ENCODE data around the gene NUDT8. TPM values are rescaled to one million over a fixed set of nuclear protein-coding genes. Genes with fewer than 3 reads are reported as not detected.

The NUDT8 gene
- total and polyA plus RNA-seq, 5 donors, result 45.6 to 121 (median 83.3) TPM

DNA sequence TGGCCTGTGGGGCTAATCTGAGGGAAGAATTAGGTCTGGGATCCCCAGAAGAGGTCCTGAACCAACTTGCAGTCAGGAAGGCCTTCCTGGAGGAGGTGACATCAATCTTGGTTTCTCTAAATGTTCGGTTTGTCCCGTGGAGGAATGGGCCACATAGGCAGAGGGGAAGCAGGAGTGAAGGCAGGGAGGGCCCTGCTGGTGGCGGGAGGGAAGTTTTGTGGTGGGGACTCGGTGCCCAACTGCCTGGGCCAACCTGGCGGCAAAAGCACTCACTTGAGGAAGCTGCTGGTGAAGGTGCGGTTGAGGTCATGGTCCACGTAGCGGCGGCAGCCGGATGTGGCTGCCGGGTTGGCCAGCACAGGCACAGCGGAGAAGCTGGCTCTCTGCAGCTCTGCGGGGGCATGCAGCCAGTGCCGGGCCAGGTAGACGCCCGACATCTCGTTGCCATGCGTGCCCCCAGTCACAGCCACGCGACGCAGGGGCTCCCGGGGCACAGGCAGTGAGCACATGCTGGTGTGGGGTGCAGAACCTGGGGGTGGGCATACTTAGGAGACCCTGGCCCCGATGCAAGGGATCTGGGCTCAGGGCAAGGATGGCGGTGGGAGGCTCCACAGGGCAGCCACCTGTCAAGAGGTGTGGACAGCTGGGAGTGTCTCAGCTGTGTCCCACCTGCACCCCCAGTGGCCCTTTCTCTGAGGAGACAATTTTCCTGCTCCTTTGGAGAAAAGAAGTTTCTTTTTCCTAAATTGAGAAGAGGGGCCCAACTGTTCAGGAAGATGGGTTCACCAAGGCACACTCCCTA is 17.0 kb upstream of the NUDT8 start:
- intact Hi-C loops (cut with DNase I), result no loop called here
- Histone ChIP-seq H3K27ac (ENCODE audit: low read length) (no peak overlapping the region), H3K27me3 (ENCODE audit: control insufficient read depth, insufficient read depth) (no peaks in the 10 kb centered on the region), H3K9me3 (ENCODE audit: control insufficient read depth, low read length) (no peaks in the 10 kb centered on the region), H3K4me3 (ENCODE audit: low read length) (no peak overlapping the region), H3K4me1 (ENCODE audit: control insufficient read depth, insufficient read depth, low read length) (no peaks in the 10 kb centered on the region)
- WGBS, result 77% methylated on average over 24 of the region's 24 CpGs
- DNase-seq (peak in 1 of 3 donors; percentile 50), ATAC-seq (peak in 1 of 2 donors; percentile 15)

DNA sequence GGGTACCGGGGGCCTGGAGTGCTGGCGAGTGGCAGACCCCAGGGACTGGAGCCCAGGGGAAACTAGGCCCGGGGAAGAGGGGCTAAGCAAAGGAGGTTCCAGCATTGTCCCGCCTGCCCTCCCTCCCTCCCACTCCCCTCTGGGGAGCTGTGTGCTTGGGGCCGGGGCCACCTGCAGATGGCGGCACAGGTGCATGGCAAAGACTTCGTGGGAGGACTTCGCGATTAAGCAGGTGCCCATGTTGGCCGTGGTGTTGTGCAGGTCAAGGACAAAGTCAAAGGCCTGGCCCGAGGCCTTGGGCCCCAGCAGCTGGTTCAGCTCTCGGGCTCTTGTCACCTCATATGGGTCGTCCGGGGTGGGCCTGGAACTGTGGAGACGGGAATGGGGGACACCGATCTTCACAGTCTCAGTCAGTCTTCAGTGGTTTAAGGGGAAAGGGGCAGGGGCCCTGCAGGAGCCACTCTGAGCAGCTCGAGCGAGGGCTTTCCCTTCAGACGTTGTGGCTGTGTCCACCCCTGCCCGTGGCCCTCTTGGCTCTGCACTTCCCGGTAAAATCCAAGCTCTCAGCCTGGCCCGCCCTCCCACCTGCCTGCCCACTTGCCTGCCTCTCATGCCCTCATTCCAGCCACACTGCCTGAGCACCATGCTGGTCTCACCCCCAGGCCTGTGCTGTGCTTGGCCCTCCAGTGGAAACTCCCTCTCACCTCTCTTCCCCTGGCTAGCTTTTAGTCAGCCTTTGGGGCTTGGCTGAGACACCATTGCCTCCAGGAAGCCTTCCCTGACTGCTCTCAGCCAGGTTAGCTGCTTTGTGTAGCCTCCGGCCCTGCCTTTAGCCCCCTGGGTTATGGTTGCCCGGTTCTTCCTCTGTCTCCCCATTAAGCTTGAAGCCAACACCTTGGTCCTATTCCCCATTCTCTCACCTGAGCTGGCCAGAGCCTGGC is 16.1 kb upstream of the NUDT8 start:
- H3K4me1 ChIP-seq (ENCODE audit: control insufficient read depth, insufficient read depth, low read length), result no peaks in the 10 kb centered on the region
- ATAC-seq (no peak), DNase-seq (peak in 1 of 3 donors; percentile 33)
- H3K27ac ChIP-seq (ENCODE audit: low read length), result no peak overlapping the region
- H3K4me3 ChIP-seq (ENCODE audit: low read length), result no peak overlapping the region
- 77% methylated on average over 24 of the region's 24 CpGs for WGBS
- H3K9me3 ChIP-seq (ENCODE audit: control insufficient read depth, low read length), result no peaks in the 10 kb centered on the region
- no peaks in the 10 kb centered on the region for H3K27me3 ChIP-seq (ENCODE audit: control insufficient read depth, insufficient read depth)
- intact Hi-C loops (cut with DNase I), result no loop called here

DNA sequence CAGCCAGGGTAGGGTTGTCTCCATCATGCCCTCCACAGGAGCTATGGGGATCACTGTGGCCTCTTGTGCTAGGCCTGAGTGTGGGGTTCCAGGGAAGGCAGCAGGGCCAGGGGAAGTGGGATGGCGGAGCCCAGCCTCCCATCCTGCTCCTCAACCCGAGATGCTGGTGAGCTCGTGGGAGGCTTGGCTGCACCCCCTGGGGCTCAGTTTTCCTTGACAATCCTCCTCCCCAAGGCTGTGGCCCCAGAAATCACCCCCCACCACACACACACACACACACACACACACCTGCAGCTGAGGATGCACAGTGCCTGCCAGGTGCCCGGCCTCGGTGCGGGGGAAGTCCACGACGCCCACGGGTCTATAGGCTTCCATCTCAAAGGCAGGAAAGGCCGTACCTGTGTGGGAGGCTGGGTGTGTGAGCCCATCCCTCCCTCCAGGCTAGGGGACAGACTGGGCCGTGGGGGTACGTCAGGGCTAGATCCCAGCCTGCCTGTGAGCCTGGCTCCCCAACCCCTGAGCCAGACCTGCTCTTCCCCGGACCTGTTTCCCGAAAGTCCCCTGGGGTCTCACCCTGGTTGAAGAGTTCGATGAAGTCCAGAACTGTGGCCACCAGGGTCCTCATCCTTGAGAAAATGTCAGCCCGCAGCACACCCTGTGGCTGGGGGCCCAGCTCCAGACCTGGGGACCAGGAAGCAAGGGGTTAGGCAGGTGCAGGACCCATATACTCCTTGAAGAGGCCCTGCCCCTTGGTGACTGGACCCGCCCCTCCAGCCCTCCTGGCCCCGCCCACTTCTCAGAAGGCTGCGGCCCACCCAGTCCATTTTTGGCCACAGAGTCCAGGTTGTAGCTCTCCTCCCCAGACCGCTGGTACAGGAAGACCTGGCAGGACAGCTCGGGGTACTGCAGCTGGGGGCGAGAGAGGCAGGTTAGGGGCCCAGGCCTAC is 15.0 kb upstream of the NUDT8 start:
- no peak overlapping the region for H3K27ac ChIP-seq (ENCODE audit: low read length)
- H3K4me1 ChIP-seq (ENCODE audit: control insufficient read depth, insufficient read depth, low read length), result no peaks in the 10 kb centered on the region
- no peaks in the 10 kb centered on the region for H3K9me3 ChIP-seq (ENCODE audit: control insufficient read depth, low read length)
- no peak for DNase-seq
- 88% methylated on average over 22 of the region's 22 CpGs for whole genome bisulfite sequencing
- no peak for ATAC-seq
- intact Hi-C loops (cut with DNase I), result no loop called here
- H3K4me3 ChIP-seq (ENCODE audit: low read length), result no peak overlapping the region
- H3K27me3 ChIP-seq (ENCODE audit: control insufficient read depth, insufficient read depth), result no peaks in the 10 kb centered on the region

DNA sequence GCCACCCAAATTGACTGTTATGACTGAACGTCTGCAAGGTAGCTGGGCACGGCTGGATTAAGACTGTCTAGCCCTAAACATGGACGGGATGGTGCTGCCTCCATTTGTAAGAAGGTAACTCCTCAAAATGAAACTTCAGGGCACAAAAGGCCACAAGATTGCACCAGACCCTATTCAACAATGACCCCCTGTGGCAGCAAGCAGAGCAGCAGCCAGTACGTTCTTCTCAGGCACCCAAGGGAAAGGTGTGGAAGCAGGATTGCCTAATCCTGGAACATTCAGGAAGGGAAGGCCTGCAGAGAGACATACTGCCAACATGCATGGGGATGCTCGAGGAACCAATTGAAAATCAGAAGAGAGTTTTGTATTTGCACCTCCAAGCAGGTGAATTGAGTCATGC is 14.3 kb upstream of the NUDT8 start:
- Histone ChIP-seq H3K9me3 (ENCODE audit: control insufficient read depth, low read length) (no peaks in the 10 kb centered on the region), H3K27me3 (ENCODE audit: control insufficient read depth, insufficient read depth) (no peaks in the 10 kb centered on the region), H3K4me3 (ENCODE audit: low read length) (no peak overlapping the region), H3K27ac (ENCODE audit: low read length) (no peak overlapping the region), H3K4me1 (ENCODE audit: control insufficient read depth, insufficient read depth, low read length) (no peaks in the 10 kb centered on the region)
- intact Hi-C loops (cut with DNase I), result no loop called here
- ATAC-seq (no peak), DNase-seq (no peak)
- 82% methylated on average over 5 of the region's 5 CpGs for WGBS

DNA sequence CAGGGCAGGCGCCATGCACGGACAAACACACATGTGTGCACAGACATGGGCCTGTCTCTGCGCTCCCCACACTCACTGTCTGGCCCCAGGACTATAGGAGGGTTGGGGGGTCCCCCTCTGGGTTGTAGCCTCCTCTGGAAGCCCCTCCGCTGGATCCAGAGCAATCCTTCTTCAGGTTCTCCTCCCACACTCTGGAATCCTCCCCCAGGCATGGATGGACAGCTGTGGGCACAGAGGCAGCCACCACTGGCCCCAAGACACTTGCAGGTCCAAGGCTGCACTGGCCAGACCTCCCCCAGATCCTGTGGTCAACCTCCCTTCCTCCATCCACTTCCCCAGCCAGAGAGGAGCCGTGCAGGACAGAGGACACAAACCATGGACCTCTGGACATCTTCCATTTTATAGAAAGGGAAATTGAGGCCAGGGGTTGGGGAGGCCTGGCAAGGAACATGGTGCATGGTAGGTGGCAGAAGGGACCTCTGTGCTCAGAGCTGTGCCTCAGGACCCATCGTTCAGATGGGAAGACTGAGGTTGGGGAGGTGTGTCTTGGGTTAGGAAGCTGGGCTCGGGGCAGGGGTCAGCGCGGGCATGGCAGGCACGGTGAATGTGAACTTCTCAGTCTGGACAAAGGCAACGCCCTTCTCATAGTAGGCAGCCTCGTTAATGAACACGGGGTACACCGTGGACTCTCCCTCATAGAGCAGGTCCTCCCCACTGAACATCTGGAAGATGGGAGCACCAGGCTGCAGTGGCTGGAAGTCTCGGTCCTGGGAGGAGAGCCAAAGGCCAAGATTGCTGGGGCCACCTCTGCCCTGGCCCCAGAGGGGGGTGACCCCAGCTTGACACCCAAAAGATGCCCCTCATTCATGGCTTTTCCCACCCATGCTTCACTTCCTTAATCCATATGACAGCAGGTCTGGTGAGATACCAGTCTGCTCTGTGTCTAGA is 12.7 kb upstream of the NUDT8 start:
- Histone ChIP-seq H3K9me3 (ENCODE audit: control insufficient read depth, low read length) (no peaks in the 10 kb centered on the region), H3K27ac (ENCODE audit: low read length) (no peak overlapping the region), H3K4me3 (ENCODE audit: low read length) (no peak overlapping the region), H3K4me1 (ENCODE audit: control insufficient read depth, insufficient read depth, low read length) (no peaks in the 10 kb centered on the region), H3K27me3 (ENCODE audit: control insufficient read depth, insufficient read depth) (no peaks in the 10 kb centered on the region)
- 88% methylated on average over 15 of the region's 15 CpGs for WGBS
- ATAC-seq, result no peak
- intact Hi-C loops (cut with DNase I), result no loop called here
- DNase-seq, result no peak

DNA sequence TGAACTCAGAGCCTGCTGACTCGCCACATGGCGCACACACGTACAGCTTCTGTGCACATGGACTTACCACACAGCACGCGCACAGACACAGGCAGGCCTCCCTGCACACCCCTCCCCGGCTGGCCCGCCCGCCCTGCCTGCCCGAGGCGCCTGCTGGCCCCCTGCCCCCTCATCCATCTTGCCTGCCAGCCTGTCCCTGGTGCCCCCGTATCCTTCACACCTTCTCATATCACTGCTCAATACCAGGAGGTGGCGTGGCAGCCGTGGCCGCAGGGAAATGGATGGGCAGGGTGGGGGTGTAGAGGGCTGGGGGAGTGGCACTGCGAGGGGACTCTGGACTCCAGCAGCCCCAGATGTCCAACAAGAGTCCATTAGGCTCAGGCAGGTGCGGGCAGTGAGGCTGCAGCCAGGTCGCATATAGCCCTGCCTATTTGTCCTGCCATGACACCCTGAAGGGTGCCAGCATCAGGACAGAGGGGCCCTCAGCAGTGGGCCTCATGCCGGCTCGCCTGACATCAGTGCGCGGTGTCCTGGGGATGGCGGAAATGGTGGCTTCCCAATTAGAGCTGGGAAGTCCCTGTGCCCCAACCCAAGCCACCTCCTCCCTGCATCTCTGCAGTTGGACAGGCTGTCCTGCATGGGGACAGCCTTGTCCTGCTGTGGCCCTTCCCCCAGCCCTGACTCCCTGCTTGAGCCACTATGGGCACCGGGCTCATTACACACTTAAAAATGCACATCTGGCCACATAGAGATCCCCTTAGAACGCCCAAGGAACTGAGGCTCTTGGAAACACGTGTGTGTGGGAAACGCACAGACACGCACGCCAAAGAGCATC is 11.8 kb upstream of the NUDT8 start:
- Histone ChIP-seq H3K27me3 (ENCODE audit: control insufficient read depth, insufficient read depth) (no peaks in the 10 kb centered on the region), H3K4me3 (ENCODE audit: low read length) (no peak overlapping the region), H3K4me1 (ENCODE audit: control insufficient read depth, insufficient read depth, low read length) (no peaks in the 10 kb centered on the region), H3K9me3 (ENCODE audit: control insufficient read depth, low read length) (no peaks in the 10 kb centered on the region), H3K27ac (ENCODE audit: low read length) (no peak overlapping the region)
- DNase-seq (peak in 1 of 3 donors; percentile 47), ATAC-seq (no peak)
- WGBS, result 76% methylated on average over 28 of the region's 28 CpGs
- intact Hi-C loops (cut with DNase I), result no loop called here

DNA sequence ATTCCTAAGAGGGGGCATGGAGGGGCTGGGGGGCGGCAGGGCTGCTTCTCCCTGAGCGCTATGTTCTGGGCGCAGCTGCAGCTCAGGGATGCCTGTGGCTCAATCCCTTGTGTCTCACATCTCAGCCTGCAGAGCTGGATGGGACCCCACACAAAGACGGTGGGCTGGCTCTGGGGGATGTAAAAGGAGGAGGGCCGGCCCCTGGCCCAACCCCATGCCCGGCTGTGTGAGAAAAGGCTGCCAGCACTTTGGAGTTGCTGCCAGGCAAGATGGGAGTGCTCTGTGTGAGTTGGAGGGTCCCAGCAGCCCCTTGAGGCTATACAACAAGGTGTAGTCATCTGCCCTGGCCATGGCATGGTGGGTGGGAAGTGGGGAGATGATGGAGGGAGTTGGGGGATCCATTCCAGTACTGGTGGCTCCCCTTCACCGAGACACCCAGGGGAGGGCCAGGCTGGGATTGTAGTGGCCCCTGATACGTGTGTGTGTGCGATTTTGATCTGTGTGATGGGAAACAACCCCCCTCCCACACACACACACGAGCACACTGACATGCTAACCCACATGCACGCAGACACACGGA is 11.1 kb upstream of the NUDT8 start:
- no peaks in the 10 kb centered on the region for H3K27me3 ChIP-seq (ENCODE audit: control insufficient read depth, insufficient read depth)
- H3K9me3 ChIP-seq (ENCODE audit: control insufficient read depth, low read length), result no peaks in the 10 kb centered on the region
- no peak overlapping the region for H3K4me3 ChIP-seq (ENCODE audit: low read length)
- H3K4me1 ChIP-seq (ENCODE audit: control insufficient read depth, insufficient read depth, low read length), result no peaks in the 10 kb centered on the region
- 72% methylated on average over 12 of the region's 12 CpGs for WGBS
- ATAC-seq (no peak), DNase-seq (no peak)
- intact Hi-C loops (cut with DNase I), result no loop called here
- no peak overlapping the region for H3K27ac ChIP-seq (ENCODE audit: low read length)

DNA sequence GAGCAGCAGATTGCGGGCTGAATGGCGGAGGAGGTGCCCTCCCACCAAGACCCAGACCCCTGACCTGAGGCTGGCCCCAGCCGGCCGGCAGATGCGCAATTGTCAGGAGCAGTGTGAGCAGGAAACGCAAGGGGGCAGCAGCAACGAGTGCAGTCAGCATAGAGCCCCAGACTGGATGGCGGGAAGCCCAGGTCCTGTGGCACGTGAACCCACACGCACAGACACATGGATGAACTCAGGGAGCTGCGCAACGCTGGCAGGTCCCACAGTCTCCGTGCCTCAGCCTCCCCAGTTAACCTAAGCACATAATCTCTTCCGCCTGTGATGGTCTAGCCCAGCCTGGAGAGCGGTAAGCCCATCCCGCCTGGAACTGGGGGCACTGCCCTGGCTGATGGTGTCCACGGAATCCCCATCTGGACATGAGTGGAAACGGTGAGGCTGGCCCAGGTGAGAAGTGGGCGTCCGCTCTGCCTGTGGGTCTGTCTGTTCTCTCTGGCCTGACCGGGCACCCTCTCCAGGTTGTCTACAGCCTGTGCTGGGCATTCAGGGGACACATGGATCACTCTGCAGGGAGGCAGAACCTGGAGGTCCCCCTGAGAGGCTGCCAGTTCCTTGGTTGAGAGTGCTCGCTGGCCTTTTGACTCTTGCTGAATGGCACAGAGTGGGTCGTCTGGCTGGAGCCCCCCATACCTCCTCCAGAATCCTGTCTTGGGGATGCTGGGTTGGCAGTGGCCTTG is 10.5 kb upstream of the NUDT8 start:
- no peak overlapping the region for H3K4me3 ChIP-seq (ENCODE audit: low read length)
- ATAC-seq (peak; percentile 55 to 70), DNase-seq (peak; percentile 69 to 83 (median 82))
- H3K4me1 ChIP-seq (ENCODE audit: control insufficient read depth, insufficient read depth, low read length), result no peaks in the 10 kb centered on the region
- 44% methylated on average over 23 of the region's 23 CpGs for WGBS
- intact Hi-C loops (cut with DNase I), result no loop called here
- no peaks in the 10 kb centered on the region for H3K9me3 ChIP-seq (ENCODE audit: control insufficient read depth, low read length)
- no peak overlapping the region for H3K27ac ChIP-seq (ENCODE audit: low read length)
- no peaks in the 10 kb centered on the region for H3K27me3 ChIP-seq (ENCODE audit: control insufficient read depth, insufficient read depth)
